Tibial nerve (tissue), 4 donors: ENCODE data around the gene NCOA1. TPM values are rescaled to one million over a fixed set of nuclear protein-coding genes. Genes with fewer than 3 reads are reported as not detected.

Experiments
- DNase-seq, 2 donors: peaks; one replicate each; pipeline ENCODE4 v3.0.0-alpha.2; 2019; ENCODE audit warnings: low spot score in 2 of 2
- H3K27ac ChIP-seq, 4 donors: fragments of 200-600 bp; sonication (generic) in 3 of 4; one replicate each; pipeline ENCODE4 v1.5.1; 2017 to 2019; ENCODE audit warnings: mild to moderate bottlenecking in 1 of 4
- H3K27me3 ChIP-seq, 2 donors: fragments of 200-600 bp; sonication (generic) in 1 of 2; one replicate each; pipeline versions ENCODE4 v1.5.1 to v1.6.0; 2017 to 2019
- H3K36me3 ChIP-seq, 3 donors: fragments of 200-600 bp; sonication (generic); one replicate each; pipeline ENCODE4 v1.5.1; 2018 to 2019
- H3K4me1 ChIP-seq, 4 donors: fragments of 200-600 bp; sonication (generic) in 3 of 4; one replicate each; pipeline ENCODE4 v1.5.1; 2017 to 2019
- H3K4me3 ChIP-seq, 4 donors: fragments of 200-600 bp; sonication (generic) in 3 of 4; one replicate each; pipeline ENCODE4 v1.5.1; 2017 to 2019; ENCODE audit warnings: mild to moderate bottlenecking in 1 of 4, moderate library complexity in 1 of 4
- H3K9me3 ChIP-seq, 4 donors: fragments of 200-600 bp; sonication (generic) in 3 of 4; one replicate each; pipeline ENCODE4 v1.5.1; 2017 to 2019
- CTCF ChIP-seq, 5 experiments: fragments of 200-600 bp in 3 of 5; fragments of 450-650 bp in 2 of 5; sonication (generic) in 3 of 5; IDR thresholded peaks; one replicate each; pipeline ENCODE4 v1.5.1; 2016 to 2019; ENCODE audit warnings: antibody characterized with exemption in 5 of 5, mild to moderate bottlenecking in 3 of 5, moderate library complexity in 2 of 5
- EP300 ChIP-seq, 2 donors: sonication (generic); formaldehyde crosslinking; IDR thresholded peaks; one replicate each; pipeline ENCODE4 v1.6.1; 2017; ENCODE audit warnings: antibody characterized with exemption in 2 of 2, mild to moderate bottlenecking in 1 of 2
- POLR2A ChIP-seq, 2 donors: fragments of 450-650 bp; IDR thresholded peaks; one replicate each; pipeline ENCODE4 v1.6.1; 2017; ENCODE audit warnings: antibody characterized with exemption in 2 of 2, mild to moderate bottlenecking in 2 of 2, moderate library complexity in 2 of 2
- WGBS, 2 donors: methylation state at CpG; one replicate each; pipeline ENCODE4 v1.1.5; 2018; 5-methylcytosine and 5-hydroxymethylcytosine counted together
- total RNA-seq, 4 donors: library from RNA; depleted of rRNA; stranded (reverse); fragments of >200 nt; gene quantifications; one replicate each; pipeline ENCODE4 v1.1.0, GENCODE V29; 2016

The NCOA1 gene
- total RNA-seq, 4 donors from 2014 or later = 57.0 to 78.9 (median 59.3) TPM

GRCh38 chr2:24740142-24740541 is 249.1 kb downstream of the NCOA1 start:
- 70 to 89% methylated on average over 1 of the region's 1 CpG for WGBS, 2 donors
- Histone ChIP-seq H3K27me3 (no peaks in the 10 kb centered on the region), H3K36me3 (peaks cover 0 to 36% (median 0%) of the 10 kb centered on the region in 3 donors), H3K9me3 (no peaks in the 10 kb centered on the region), H3K4me3 (no peak overlapping the region), H3K27ac (no peak overlapping the region), H3K4me1 (peaks cover 0 to 17% (median 0%) of the 10 kb centered on the region in 4 donors)
- TF ChIP-seq POLR2A (IDR thresholded peaks at IDR 0.05) = no peak
- no peak for TF ChIP-seq EP300 (IDR thresholded peaks at IDR 0.05)
- no peak for TF ChIP-seq CTCF (IDR thresholded peaks at IDR 0.05)
- no peak for DNase-seq

- Histone ChIP-seq H3K27ac (no peak overlapping the region), H3K9me3 (no peaks in the 10 kb centered on the region), H3K36me3 (peaks cover 0 to 43% (median 0%) of the 10 kb centered on the region in 3 donors), H3K27me3 (no peaks in the 10 kb centered on the region), H3K4me3 (no peak overlapping the region), H3K4me1 (peaks cover 0 to 17% (median 0%) of the 10 kb centered on the region in 4 donors)
- TF ChIP-seq EP300 (IDR thresholded peaks at IDR 0.05) = no peak
- TF ChIP-seq POLR2A (IDR thresholded peaks at IDR 0.05) = no peak
- TF ChIP-seq CTCF (IDR thresholded peaks at IDR 0.05) = no peak
- WGBS, 2 donors = 83 to 95% methylated on average over 1 of the region's 1 CpG
- DNase-seq = no peak
These were observed 251.7 kb downstream of the NCOA1 start for GRCh38 chr2:24742730-24743129.

GRCh38 chr2:24743924-24744323 is 252.9 kb downstream of the NCOA1 start:
- H3K4me1 ChIP-seq = peaks cover 0 to 17% (median 0%) of the 10 kb centered on the region in 4 donors
- no peak for DNase-seq
- H3K9me3 ChIP-seq = no peaks in the 10 kb centered on the region
- 49 to 58% methylated on average over 3 of the region's 3 CpGs for WGBS, 2 donors
- TF ChIP-seq EP300 (IDR thresholded peaks at IDR 0.05) (no peak), CTCF (IDR thresholded peaks at IDR 0.05) (no peak), POLR2A (IDR thresholded peaks at IDR 0.05) (no peak)
- H3K4me3 ChIP-seq = no peak overlapping the region
- H3K27ac ChIP-seq = peak overlapping the region in 1 of 4 donors; percentile 49
- H3K27me3 ChIP-seq = no peaks in the 10 kb centered on the region
- peaks cover 0 to 48% (median 0%) of the 10 kb centered on the region in 3 donors for H3K36me3 ChIP-seq

- Histone ChIP-seq H3K4me1 (peaks cover 0 to 17% (median 0%) of the 10 kb centered on the region in 4 donors), H3K36me3 (peaks cover 0 to 45% (median 0%) of the 10 kb centered on the region in 3 donors), H3K27me3 (no peaks in the 10 kb centered on the region), H3K9me3 (no peaks in the 10 kb centered on the region), H3K27ac (peak overlapping the region in 1 of 4 donors; percentile 49), H3K4me3 (no peak overlapping the region)
- TF ChIP-seq POLR2A (IDR thresholded peaks at IDR 0.05) (no peak), CTCF (IDR thresholded peaks at IDR 0.05) (no peak), EP300 (IDR thresholded peaks at IDR 0.05) (no peak)
- DNase-seq = no peak
- 37 to 38% methylated on average over 1 of the region's 1 CpG for WGBS, 2 donors
These were observed 253.3 kb downstream of the NCOA1 start for GRCh38 chr2:24744356-24744755.

GRCh38 chr2:24745825-24746224 is 254.8 kb downstream of the NCOA1 start:
- DNase-seq = no peak
- TF ChIP-seq EP300 (IDR thresholded peaks at IDR 0.05) = no peak
- no peak for TF ChIP-seq POLR2A (IDR thresholded peaks at IDR 0.05)
- no peak for TF ChIP-seq CTCF (IDR thresholded peaks at IDR 0.05)
- 84 to 85% methylated on average over 2 of the region's 2 CpGs for WGBS, 2 donors

More at GRCh38 chr2:24745825-24746224, 254.8 kb downstream of the NCOA1 start:
- no peak overlapping the region for H3K4me3 ChIP-seq
- no peaks in the 10 kb centered on the region for H3K9me3 ChIP-seq
- no peak overlapping the region for H3K27ac ChIP-seq
- no peaks in the 10 kb centered on the region for H3K27me3 ChIP-seq
- peaks cover 0 to 37% (median 0%) of the 10 kb centered on the region in 3 donors for H3K36me3 ChIP-seq
- H3K4me1 ChIP-seq = peaks cover 0 to 17% (median 0%) of the 10 kb centered on the region in 4 donors
